Breast epithelium (tissue), 4 donors: ENCODE results near the gene EFHD1. TPM values are rescaled to one million over a fixed set of nuclear protein-coding genes. Genes with fewer than 3 reads are reported as not detected.

Experiments
- DNase-seq, 2 donors: peaks; one replicate each; pipeline ENCODE4 v3.0.0-alpha.2; 2019; ENCODE audit warnings: low spot score in 2 of 2
- H3K27ac ChIP-seq, 2 donors: fragments of 200-600 bp; sonication (generic) in 1 of 2; one replicate each; pipeline ENCODE4 v1.5.1; 2016 to 2019; ENCODE audit warnings: mild to moderate bottlenecking in 1 of 2
- H3K27me3 ChIP-seq, 2 donors: fragments of 200-600 bp; sonication (generic) in 1 of 2; one replicate each; pipeline versions ENCODE4 v1.5.1 to v1.6.0; 2017 to 2019; ENCODE audit warnings: control low read depth in 1 of 2, mild to moderate bottlenecking in 1 of 2
- H3K36me3 ChIP-seq: fragments of 200-600 bp; one replicate; pipeline ENCODE4 v1.5.1; 2019
- H3K4me1 ChIP-seq, 2 donors: fragments of 200-600 bp; sonication (generic); one replicate each; pipeline ENCODE4 v1.5.1; 2016 to 2019; ENCODE audit warnings: control low read depth in 1 of 2
- H3K4me3 ChIP-seq, 3 donors: fragments of 200-600 bp; sonication (generic); 1 replicate in 2 of 3; 2 replicates in 1 of 3; pipeline ENCODE4 v1.5.1; 2016 to 2019; ENCODE audit warnings: mild to moderate bottlenecking in 3 of 3, moderate library complexity in 2 of 3
- H3K9me3 ChIP-seq, 2 donors: fragments of 200-600 bp; sonication (generic) in 1 of 2; one replicate each; pipeline ENCODE4 v1.5.1; 2016 to 2019; ENCODE audit warnings: control low read depth in 1 of 2
- POLR2A ChIP-seq: fragments of 450-650 bp; IDR thresholded peaks from one replicate; pipeline ENCODE4 v1.6.1; 2016; ENCODE audit warnings: antibody characterized with exemption, mild to moderate bottlenecking, moderate library complexity
- POLR2AphosphoS5 ChIP-seq, 3 donors: sonication (generic); formaldehyde crosslinking; IDR thresholded peaks; one replicate each; pipeline ENCODE4 v1.6.1; 2017; ENCODE audit warnings: antibody characterized with exemption in 3 of 3
- intact Hi-C: fragments of 100-400 bp; cut with DNase I; formaldehyde crosslinking; loops from one replicate; pipeline ENCODE4 v1.15.1; 2023; ENCODE audit warnings: low total_unique reads
- total RNA-seq, 3 donors: library from RNA; depleted of rRNA; stranded (reverse); fragments of >200 nt; gene quantifications; one replicate each; pipeline ENCODE4 v1.1.0, GENCODE V29; 2016
- TF ChIP-seq, protein P1 (sequence below), 3 donors: fragments of 450-650 bp; IDR thresholded peaks; one replicate each; pipeline ENCODE4 v1.5.1; 2016 to 2017; ENCODE audit warnings: antibody characterized with exemption in 3 of 3, mild to moderate bottlenecking in 3 of 3, moderate library complexity in 3 of 3

Gene EFHD1
- total RNA-seq, 3 donors from 2014 or later = 31.0 to 67.2 (median 52.8) TPM

DNA sequence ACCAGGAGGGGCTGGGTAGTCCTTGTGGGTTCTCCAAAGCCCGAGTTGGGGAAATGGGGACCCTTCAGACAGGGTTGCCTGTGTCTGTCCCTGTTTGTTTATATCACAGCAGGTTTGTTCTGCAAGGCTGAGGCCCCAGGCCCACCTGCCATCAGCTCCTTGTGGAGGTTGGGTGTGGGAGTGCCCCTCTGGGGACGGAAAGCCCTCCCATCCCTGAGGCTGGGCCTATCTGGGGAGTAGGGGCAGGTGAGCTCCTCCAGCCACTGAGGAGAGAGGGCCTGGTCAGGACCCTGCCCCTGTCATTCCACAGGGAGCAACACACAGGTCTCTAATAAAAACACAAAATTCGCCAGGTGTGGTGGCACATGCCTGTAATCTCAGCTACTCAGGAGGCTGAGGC is 23.3 kb upstream of the EFHD1 start:
- Histone ChIP-seq H3K27ac (peak overlapping the region; percentile 50 to 64), H3K36me3 (no peaks in the 10 kb centered on the region), H3K4me1 (peaks cover 0 to 6% of the 10 kb centered on the region in 2 donors), H3K4me3 (no peak overlapping the region), H3K9me3 (no peaks in the 10 kb centered on the region), H3K27me3 (no peaks in the 10 kb centered on the region)
- intact Hi-C loops = no loop called here
- TF ChIP-seq, protein P1, sequence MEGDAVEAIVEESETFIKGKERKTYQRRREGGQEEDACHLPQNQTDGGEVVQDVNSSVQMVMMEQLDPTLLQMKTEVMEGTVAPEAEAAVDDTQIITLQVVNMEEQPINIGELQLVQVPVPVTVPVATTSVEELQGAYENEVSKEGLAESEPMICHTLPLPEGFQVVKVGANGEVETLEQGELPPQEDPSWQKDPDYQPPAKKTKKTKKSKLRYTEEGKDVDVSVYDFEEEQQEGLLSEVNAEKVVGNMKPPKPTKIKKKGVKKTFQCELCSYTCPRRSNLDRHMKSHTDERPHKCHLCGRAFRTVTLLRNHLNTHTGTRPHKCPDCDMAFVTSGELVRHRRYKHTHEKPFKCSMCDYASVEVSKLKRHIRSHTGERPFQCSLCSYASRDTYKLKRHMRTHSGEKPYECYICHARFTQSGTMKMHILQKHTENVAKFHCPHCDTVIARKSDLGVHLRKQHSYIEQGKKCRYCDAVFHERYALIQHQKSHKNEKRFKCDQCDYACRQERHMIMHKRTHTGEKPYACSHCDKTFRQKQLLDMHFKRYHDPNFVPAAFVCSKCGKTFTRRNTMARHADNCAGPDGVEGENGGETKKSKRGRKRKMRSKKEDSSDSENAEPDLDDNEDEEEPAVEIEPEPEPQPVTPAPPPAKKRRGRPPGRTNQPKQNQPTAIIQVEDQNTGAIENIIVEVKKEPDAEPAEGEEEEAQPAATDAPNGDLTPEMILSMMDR (IDR thresholded peaks at IDR 0.05) = no peak
- TF ChIP-seq POLR2AphosphoS5 (IDR thresholded peaks at IDR 0.05) = no peak
- no peak for TF ChIP-seq POLR2A
- no peak for DNase-seq

- Histone ChIP-seq H3K9me3 (no peaks in the 10 kb centered on the region), H3K27ac (peak overlapping the region; percentile 27 to 43), H3K4me3 (no peak overlapping the region), H3K27me3 (no peaks in the 10 kb centered on the region), H3K4me1 (peaks cover 0 to 6% of the 10 kb centered on the region in 2 donors), H3K36me3 (no peaks in the 10 kb centered on the region)
- TF ChIP-seq POLR2AphosphoS5 (IDR thresholded peaks at IDR 0.05) (no peak), POLR2A (no peak)
- TF ChIP-seq, protein P1 (IDR thresholded peaks at IDR 0.05) = no peak
- DNase-seq = no peak
- intact Hi-C loops = no loop called here
These were observed 22.3 kb upstream of the EFHD1 start for GRCh38 chr2:232611061-232611460.

DNA sequence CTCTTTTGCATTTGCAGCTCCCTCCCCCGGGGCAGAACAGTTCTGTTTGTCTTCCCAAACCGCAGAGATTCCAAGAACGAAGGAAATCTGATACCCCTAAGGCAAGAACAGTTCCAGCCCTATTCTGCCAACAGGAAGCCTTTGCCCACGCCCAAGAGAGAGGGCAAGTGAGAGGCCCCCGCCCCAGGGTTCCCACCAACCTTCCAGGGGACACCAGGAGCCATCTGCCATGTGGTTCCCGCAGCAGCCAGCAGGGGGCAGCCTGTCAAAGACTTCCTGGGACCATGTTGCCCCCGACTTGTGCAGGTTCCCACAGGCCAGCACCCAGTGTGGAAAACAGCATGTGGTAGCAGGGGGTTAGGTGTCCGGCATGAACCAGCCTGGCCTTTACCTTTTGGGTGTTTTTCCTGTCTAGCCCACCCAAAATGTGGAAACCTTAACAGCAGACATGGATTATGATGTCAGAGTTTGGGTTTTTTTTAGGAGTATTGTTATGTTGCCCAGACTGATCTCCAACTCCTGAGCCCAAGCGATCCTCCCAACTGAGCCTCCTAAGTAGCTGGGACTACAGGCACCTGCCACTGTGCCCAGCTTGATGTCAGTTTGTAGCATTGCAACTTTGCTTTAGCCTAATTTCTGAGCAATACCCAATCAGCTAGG is 21.7 kb upstream of the EFHD1 start:
- TF ChIP-seq POLR2AphosphoS5 (IDR thresholded peaks at IDR 0.05) = peak; percentile 27 to 63 (median 51)
- no peak for TF ChIP-seq POLR2A
- TF ChIP-seq, protein P1 (IDR thresholded peaks at IDR 0.05) = peak; percentile 48 to 76 (median 70)
- H3K9me3 ChIP-seq = no peaks in the 10 kb centered on the region
- H3K36me3 ChIP-seq = no peaks in the 10 kb centered on the region
- DNase-seq = peak; percentile 82 to 95
- peaks cover 0 to 6% of the 10 kb centered on the region in 2 donors for H3K4me1 ChIP-seq
- no peaks in the 10 kb centered on the region for H3K27me3 ChIP-seq
- no peak overlapping the region for H3K4me3 ChIP-seq
- H3K27ac ChIP-seq = peak overlapping the region; percentile 68 to 72
- intact Hi-C loops = no loop called here

GRCh38 chr2:232613538-232614134 is 19.8 kb upstream of the EFHD1 start:
- no peaks in the 10 kb centered on the region for H3K36me3 ChIP-seq
- H3K9me3 ChIP-seq = no peaks in the 10 kb centered on the region
- no peak overlapping the region for H3K4me3 ChIP-seq
- no peak for DNase-seq
- no peak overlapping the region for H3K27ac ChIP-seq
- H3K27me3 ChIP-seq = no peaks in the 10 kb centered on the region
- H3K4me1 ChIP-seq = peaks cover 0 to 6% of the 10 kb centered on the region in 2 donors
- intact Hi-C loops = no loop called here
- TF ChIP-seq POLR2AphosphoS5 (IDR thresholded peaks at IDR 0.05) = no peak
- no peak for TF ChIP-seq POLR2A
- TF ChIP-seq, protein P1 (IDR thresholded peaks at IDR 0.05) = no peak

GRCh38 chr2:232615339-232615738 is 18.1 kb upstream of the EFHD1 start:
- Histone ChIP-seq H3K4me1 (no peaks in the 10 kb centered on the region), H3K9me3 (no peaks in the 10 kb centered on the region), H3K27ac (no peak overlapping the region), H3K36me3 (no peaks in the 10 kb centered on the region), H3K27me3 (no peaks in the 10 kb centered on the region), H3K4me3 (no peak overlapping the region)
- TF ChIP-seq, protein P1 (IDR thresholded peaks at IDR 0.05) = no peak
- TF ChIP-seq POLR2AphosphoS5 (IDR thresholded peaks at IDR 0.05) (no peak), POLR2A (no peak)
- intact Hi-C loops = no loop called here
- DNase-seq = no peak
